ENCODE measurements around the gene NPR1. TPM values are rescaled to one million over a fixed set of nuclear protein-coding genes. Genes with fewer than 3 reads are reported as not detected.

The NPR1 gene
- total and polyA plus RNA-seq, 2 of the 13 experiments (the other 11 are each of a cell fraction or from before 2014, with no cell fraction given) = not detected

- POLR2A ChIA-PET = no interaction called here
- no TSS peak for BruUV-seq (replicated peaks)
- DNase-seq (ENCODE audit: low spot score) (no peak), ATAC-seq (no peak), FAIRE-seq (no peak)
- Histone ChIP-seq H3K36me3 (replicated peaks in 1 of 2; ENCODE audit: control insufficient read depth in 1 of 2, insufficient read depth in 2 of 2, low read length in 2 of 2) (no peaks in the 10 kb centered on the region), H3K9ac (ENCODE audit: insufficient read depth, low read depth, low read length) (no peak overlapping the region), H3K79me2 (ENCODE audit: insufficient read depth, low read length) (no peaks in the 10 kb centered on the region), H4K20me1 (ENCODE audit: insufficient read depth, low read length) (no peaks in the 10 kb centered on the region), H3K4me2 (ENCODE audit: low read depth, low read length) (no peak overlapping the region), H3K4me1 (ENCODE audit: insufficient read depth, low read length) (peaks cover 17% of the 10 kb centered on the region), H3K27ac (ENCODE audit: extremely low read length, insufficient read depth, low read length) (no peak overlapping the region), H2AFZ (ENCODE audit: low read length) (no peak overlapping the region), H3K27me3 (ENCODE audit: control insufficient read depth in 1 of 2, insufficient read depth in 2 of 2, low read length in 2 of 2) (no peaks in the 10 kb centered on the region), H3K9me3 (ENCODE audit: low read length) (no peaks in the 10 kb centered on the region), H3K4me3 (replicated peaks in 1 of 3; ENCODE audit: insufficient read depth in 1 of 3, low read depth in 2 of 3, low read length in 3 of 3) (no peak overlapping the region)
- in situ Hi-C loops (cut with HindIII; ENCODE audit: extremely low pct_ligation_motif_present, low pct_unique_long_range_greater_than_20kb) (no loop called here), intact Hi-C loops (cut with micrococcal nuclease; ENCODE audit: unreplicated experiment) (no loop called here)
- 54% methylated on average over 9 of the region's 9 CpGs for WGBS (ENCODE audit: low lambda C conversion rate)
- no peak for TF ChIP-seq ZNF274 (CRISPR knock-in tag; IDR thresholded peaks at IDR 0.05)
- peak; percentile 23; the same call in 1 of the 2 replicates for TF ChIP-seq RFX1 (IDR thresholded peaks at IDR 0.05)
- no peak for TF ChIP-seq KDM5B (CRISPR knock-in tag; IDR thresholded peaks at IDR 0.05; ENCODE audit: borderline replicate concordance)
- no peak for TF ChIP-seq THYN1 (CRISPR knock-in tag; IDR thresholded peaks at IDR 0.05; ENCODE audit: borderline replicate concordance, low read depth)
- no peak for TF ChIP-seq ZNF781 (CRISPR knock-in tag; IDR thresholded peaks at IDR 0.05; ENCODE audit: borderline replicate concordance, not compliant biosample characterization)
- TF ChIP-seq ZNF597 (CRISPR knock-in tag; IDR thresholded peaks at IDR 0.05) = no peak
- no peak for TF ChIP-seq REXO4 (CRISPR knock-in tag; IDR thresholded peaks at IDR 0.05; ENCODE audit: borderline replicate concordance)
- no peak for TF ChIP-seq ISL2 (CRISPR knock-in tag; IDR thresholded peaks at IDR 0.05)
- TF ChIP-seq ADNP (CRISPR knock-in tag; IDR thresholded peaks at IDR 0.05) = no peak
- CTCF ChIA-PET (ENCODE audit: low intra/inter-chr PET ratio, low total read pairs) = no interaction called here
Observed at GRCh38 chr1:153705484-153705883, 27.0 kb downstream of the NPR1 start.

GRCh38 chr1:153711026-153711425, 32.5 kb downstream of the NPR1 start:
- Histone ChIP-seq H3K27me3 (ENCODE audit: control insufficient read depth in 1 of 2, insufficient read depth in 2 of 2, low read length in 2 of 2) (no peaks in the 10 kb centered on the region), H3K4me1 (ENCODE audit: insufficient read depth, low read length) (peaks cover 8% of the 10 kb centered on the region; the same call in 1 of the 2 replicates), H2AFZ (ENCODE audit: low read length) (no peak overlapping the region), H3K4me2 (ENCODE audit: low read depth, low read length) (no peak overlapping the region), H3K4me3 (replicated peaks in 1 of 3; ENCODE audit: insufficient read depth in 1 of 3, low read depth in 2 of 3, low read length in 3 of 3) (no peak overlapping the region), H3K79me2 (ENCODE audit: insufficient read depth, low read length) (no peaks in the 10 kb centered on the region), H3K9me3 (ENCODE audit: low read length) (no peaks in the 10 kb centered on the region), H4K20me1 (ENCODE audit: insufficient read depth, low read length) (no peaks in the 10 kb centered on the region), H3K36me3 (replicated peaks in 1 of 2; ENCODE audit: control insufficient read depth in 1 of 2, insufficient read depth in 2 of 2, low read length in 2 of 2) (no peaks in the 10 kb centered on the region), H3K27ac (ENCODE audit: extremely low read length, insufficient read depth, low read length) (no peak overlapping the region), H3K9ac (ENCODE audit: insufficient read depth, low read depth, low read length) (no peak overlapping the region)
- CTCF ChIA-PET (ENCODE audit: low intra/inter-chr PET ratio, low total read pairs) = no interaction called here
- POLR2A ChIA-PET = no interaction called here
- ATAC-seq (no peak), FAIRE-seq (no peak), DNase-seq (ENCODE audit: low spot score) (no peak)
- in situ Hi-C loops (cut with HindIII; ENCODE audit: extremely low pct_ligation_motif_present, low pct_unique_long_range_greater_than_20kb) (no loop called here), intact Hi-C loops (cut with micrococcal nuclease; ENCODE audit: unreplicated experiment) (no loop called here)
- BruUV-seq (replicated peaks) = no TSS peak
- whole genome bisulfite sequencing (ENCODE audit: low lambda C conversion rate) = 73% methylated on average over 7 of the region's 7 CpGs
- TF ChIP-seq SPEN (CRISPR knock-in tag; IDR thresholded peaks at IDR 0.05; ENCODE audit: low read depth) (no peak), ZNF460 (CRISPR knock-in tag; IDR thresholded peaks at IDR 0.05; ENCODE audit: borderline replicate concordance) (no peak), HMGXB4 (CRISPR knock-in tag; IDR thresholded peaks at IDR 0.05; ENCODE audit: borderline replicate concordance in 1 of 2, low read depth in 1 of 2) (no peak), DBP (CRISPR knock-in tag; IDR thresholded peaks at IDR 0.05; ENCODE audit: not compliant biosample characterization) (no peak), YEATS2 (CRISPR knock-in tag; IDR thresholded peaks at IDR 0.05; ENCODE audit: borderline replicate concordance) (no peak), ZFP36L1 (CRISPR knock-in tag; IDR thresholded peaks at IDR 0.05) (no peak)

All from HepG2 (cell line).